K562 (cell line): ENCODE results near the gene WIF1. TPM values are rescaled to one million over a fixed set of nuclear protein-coding genes. Genes with fewer than 3 reads are reported as not detected.

Source experiments
- ATAC-seq: fragments of 200-7000 bp; cut with Tn5 transposase; 3 replicates; pipeline ENCODE4 v1.9.1; 2020; ENCODE audit warnings: moderate library complexity
- BruUV-seq: library from RNA; stranded (reverse); fragments of 400-500 nt; replicated peaks from 2 replicates; lab custom pipeline; 2021; lab: Mats Ljungman, UMichigan
- CTCF ChIA-PET: fragments of 300-600 bp; formaldehyde crosslinking; extraction: SDS; loops from one replicate; lab custom pipeline; 2021; ENCODE audit warnings: low intra/inter-chr PET ratio; lab: Yijun Ruan, JAX
- POLR2A ChIA-PET: fragments of 300-600, 350-650 bp; sonication (Branson Sonifier 250); formaldehyde crosslinking; extraction: SDS; loops from one replicate; lab custom pipeline; 2021; ENCODE audit warnings: antibody characterized with exemption, inconsistent platforms; lab: Yijun Ruan, JAX
- DNase-seq, 4 experiments: peaks; one replicate each; pipeline versions ENCODE4 v3.0.0 to v3.0.0-alpha.2; 2011 to 2018; ENCODE audit warnings: low spot score in 3 of 4, mixed read lengths in 3 of 4; ENCODE audit errors: extremely low read depth in 1 of 4
- FAIRE-seq: peaks from 2 replicates; lab custom pipeline; 2011; peaks lifted over from hg19 to GRCh38; lab: Jason Lieb, UNC
- H2AFZ ChIP-seq: 2 replicates; pipeline ENCODE4 v1.6.0; 2011; ENCODE audit warnings: low read depth, low read length, control low read depth, inconsistent platforms
- H3K27ac ChIP-seq: fragments of 200-600 bp; 3 replicates; pipeline ENCODE4 v1.8.0; 2011; ENCODE audit warnings: low read depth, mild to moderate bottlenecking, control low read depth, inconsistent platforms, low read length, moderate library complexity, mixed read lengths; ENCODE audit errors: extremely low read depth
- H3K27me3 ChIP-seq, 2 experiments: fragments of 300-600 bp in 1 of 2; 2 replicates in 1 of 2; 3 replicates in 1 of 2; pipeline versions ENCODE4 v1.6.0 to v1.8.0; 2011; ENCODE audit warnings: inconsistent platforms in 2 of 2, low read length in 2 of 2, mild to moderate bottlenecking in 1 of 2, mixed read lengths in 1 of 2, moderate library complexity in 1 of 2; ENCODE audit not compliant: control insufficient read depth in 2 of 2, insufficient read depth in 2 of 2
- H3K36me3 ChIP-seq: fragments of 300-600 bp; 3 replicates; pipeline ENCODE4 v1.8.0; 2011; ENCODE audit warnings: mild to moderate bottlenecking, low read length, inconsistent platforms; ENCODE audit not compliant: control insufficient read depth, insufficient read depth
- H3K4me1 ChIP-seq, 2 experiments: fragments of 200-600 bp in 1 of 2; replicated peaks in 1 of 2; 2 replicates in 1 of 2; 3 replicates in 1 of 2; pipeline versions ENCODE4 v1.5.1 to v1.8.0; 2011; ENCODE audit warnings: inconsistent platforms in 2 of 2, low read length in 2 of 2, mild to moderate bottlenecking in 1 of 2, mixed read lengths in 1 of 2, moderate library complexity in 1 of 2; ENCODE audit not compliant: control insufficient read depth in 2 of 2, insufficient read depth in 2 of 2
- H3K4me2 ChIP-seq: 2 replicates; pipeline ENCODE4 v1.6.1; 2011; ENCODE audit warnings: low read length, control low read depth, inconsistent platforms, mixed read lengths; ENCODE audit not compliant: insufficient read depth
- H3K4me3 ChIP-seq: fragments of 200-600 bp; sonication (generic), shearing (Covaris generic); 2 replicates; pipeline ENCODE4 v1.5.1; 2016; ENCODE audit warnings: control low read depth, inconsistent platforms
- H3K79me2 ChIP-seq: fragments of 200-600 bp; 3 replicates; pipeline ENCODE4 v1.8.0; 2011; ENCODE audit warnings: low read length, inconsistent platforms; ENCODE audit not compliant: control insufficient read depth, insufficient read depth
- H3K9ac ChIP-seq, 2 experiments: 2 replicates each; pipeline versions ENCODE4 v1.6.0 to v1.6.1; 2011; ENCODE audit warnings: low read depth in 2 of 2, low read length in 2 of 2, control low read depth in 1 of 2, inconsistent platforms in 1 of 2, mild to moderate bottlenecking in 1 of 2, mixed read lengths in 1 of 2; ENCODE audit not compliant: insufficient read depth in 1 of 2
- H3K9me1 ChIP-seq: one replicate; pipeline ENCODE4 v1.6.0; 2011; ENCODE audit warnings: inconsistent platforms, mild to moderate bottlenecking, low read length, moderate library complexity; ENCODE audit not compliant: control insufficient read depth, insufficient read depth
- H3K9me3 ChIP-seq: replicated peaks from 2 replicates; pipeline ENCODE4 v1.5.1; 2011; ENCODE audit warnings: low read depth, low read length, inconsistent platforms; ENCODE audit not compliant: control insufficient read depth, insufficient read depth
- H4K20me1 ChIP-seq: replicated peaks from 2 replicates; pipeline ENCODE4 v1.6.1; 2011; ENCODE audit warnings: low read length, inconsistent platforms, mixed read lengths; ENCODE audit not compliant: control insufficient read depth, insufficient read depth
- ARID3A ChIP-seq: IDR thresholded peaks from 2 replicates; pipeline ENCODE4 v1.6.1; 2012; ENCODE audit warnings: low read depth, low read length, improper control_type of control experiment, borderline replicate concordance
- CREB3 ChIP-seq: fragments of 450-650 bp; conservative IDR thresholded peaks from 2 replicates; pipeline ENCODE4 v1.6.1; 2016; ENCODE audit warnings: missing genetic modification characterization, low read depth, mild to moderate bottlenecking, missing compliant biosample characterization, moderate library complexity
- EWSR1 ChIP-seq: fragments of 450-650 bp; IDR thresholded peaks from 2 replicates; pipeline ENCODE4 v1.6.1; 2018; ENCODE audit warnings: borderline replicate concordance, mild to moderate bottlenecking, low read depth, moderate library complexity; ENCODE audit not compliant: partially characterized antibody
- FOXM1 ChIP-seq, 2 experiments: fragments of 450-650 bp in 1 of 2; sonication (generic) in 1 of 2; formaldehyde crosslinking in 1 of 2; IDR thresholded peaks; 2 replicates each; pipeline versions ENCODE4 v1.6.1 to v1.9.0; 2017 to 2022; ENCODE audit warnings: low read depth in 2 of 2, mild to moderate bottlenecking in 2 of 2, missing genetic modification reagents in 1 of 2, moderate library complexity in 1 of 2
- GTF3C2 ChIP-seq: IDR thresholded peaks from 3 replicates; pipeline ENCODE4 v1.6.1; 2011; ENCODE audit warnings: borderline replicate concordance, mild to moderate bottlenecking, moderate library complexity; ENCODE audit not compliant: insufficient read length; ENCODE audit errors: extremely low read depth
- KLF1 ChIP-seq: fragments of 450-650 bp; IDR thresholded peaks from 2 replicates; pipeline ENCODE4 v1.6.1; 2016; ENCODE audit warnings: missing genetic modification characterization, missing compliant biosample characterization
- MTF1 ChIP-seq: fragments of 250-450 bp; sonication (Bioruptor Pico); IDR thresholded peaks from 2 replicates; pipeline ENCODE4 v1.9.0; 2021; ENCODE audit warnings: moderate library complexity, mild to moderate bottlenecking, inconsistent platforms, borderline replicate concordance
- NFIX ChIP-seq: fragments of 250-450 bp; sonication (Bioruptor Pico); IDR thresholded peaks from 2 replicates; pipeline ENCODE4 v1.4.0; 2020; ENCODE audit warnings: low read depth, mild to moderate bottlenecking, moderate library complexity
- PURB ChIP-seq: sonication (generic); formaldehyde crosslinking; IDR thresholded peaks from 2 replicates; pipeline ENCODE4 v1.9.0; 2021; ENCODE audit warnings: low read depth, mild to moderate bottlenecking, missing genetic modification reagents
- SNIP1 ChIP-seq: fragments of 450-650 bp; IDR thresholded peaks from 2 replicates; pipeline ENCODE4 v1.7.1; 2017; ENCODE audit warnings: low read depth, mild to moderate bottlenecking
- STAT6 ChIP-seq: sonication (generic); formaldehyde crosslinking; IDR thresholded peaks from 2 replicates; pipeline ENCODE4 v1.8.1; 2023; ENCODE audit warnings: mild to moderate bottlenecking, missing genetic modification reagents
- TAF7 ChIP-seq: fragments of 450-650 bp; IDR thresholded peaks from 2 replicates; pipeline ENCODE4 v1.6.1; 2016; ENCODE audit warnings: missing genetic modification characterization, missing compliant biosample characterization
- TFAM ChIP-seq: fragments of 250-450 bp; sonication (Bioruptor Pico); conservative IDR thresholded peaks from 2 replicates; pipeline ENCODE4 v1.5.0; 2021; ENCODE audit warnings: mild to moderate bottlenecking, moderate library complexity
- ZNF431 ChIP-seq: sonication (generic); formaldehyde crosslinking; IDR thresholded peaks from 2 replicates; pipeline ENCODE4 v1.8.0; 2022; ENCODE audit warnings: mild to moderate bottlenecking, missing genetic modification reagents
- in situ Hi-C: fragments of 300-500 bp; cut with MboI; formaldehyde crosslinking; loops from 4 replicates; pipeline ENCODE4 v1.15.0; 2018; ENCODE audit warnings: inconsistent platforms, mixed read lengths
- intact Hi-C: fragments of 100-400 bp; cut with micrococcal nuclease; formaldehyde crosslinking; loops from 2 replicates; pipeline ENCODE4 v1.14.2; 2022
- polyA plus RNA-seq, 8 experiments: library from polyadenylated mRNA; depleted of rRNA in 4 of 8; stranded (reverse) in 5 of 8; unstranded in 3 of 8; fragments of >200 nt; fragmentation: Nextera tagmentation in 2 of 8; fragmentation: Illumina TruSeq in 1 of 8; extraction: Ambion mirVana in 2 of 8; extraction: Trizol in 1 of 8; gene quantifications; 2 replicates each; pipeline versions ENCODE4 v1.2.1 to v1.2.3, GENCODE V29; 2011 to 2014; ENCODE audit warnings: inconsistent platforms in 1 of 8, missing spikeins in 1 of 8
- total RNA-seq, 7 experiments: library from RNA; depleted of rRNA in 6 of 7; stranded (reverse); fragments of >200 nt in 6 of 7; fragmentation: Illumina TruSeq in 2 of 7; extraction: Trizol in 2 of 7; gene quantifications; 2 replicates each; pipeline versions ENCODE4 v1.2.1 to v1.2.3, GENCODE V29; 2011 to 2021; ENCODE audit warnings: low replicate concordance in 1 of 7

The WIF1 gene
- total and polyA plus RNA-seq, 9 of the 15 experiments (the other 6 are each of a cell fraction or from before 2014, with no cell fraction given), result not detected

GRCh38 chr12:65082406-65082805 lies 38.7 kb downstream of the WIF1 start:
- Histone ChIP-seq H3K4me2 (no peak overlapping the region), H2AFZ (no peak overlapping the region)
- in situ Hi-C loops, result no loop called here
- TF ChIP-seq PURB (CRISPR knock-in tag) (no peak), ZNF431 (CRISPR knock-in tag) (no peak), NFIX (no peak), MTF1 (CRISPR knock-in tag) (no peak), EWSR1 (no peak), STAT6 (no peak), ARID3A (no peak), KLF1 (tag) (no peak), CREB3 (tag) (no peak), TAF7 (tag) (no peak), FOXM1 (IDR thresholded peaks at IDR 0.05; ENCODE audit: low read depth) (no peak), FOXM1 (CRISPR knock-in tag; IDR thresholded peaks at IDR 0.05; ENCODE audit: low read depth) (no peak), SNIP1 (no peak), TFAM (no peak), GTF3C2 (no peak)

More at GRCh38 chr12:65082406-65082805, 38.7 kb downstream of the WIF1 start:
- H3K9me3 ChIP-seq, result no peaks in the 10 kb centered on the region
- intact Hi-C loops, result no loop called here
- ChIA-PET POLR2A (no interaction called here), CTCF (no interaction called here)
- no peaks in the 10 kb centered on the region for H3K9me1 ChIP-seq
- no peak for DNase-seq
- no peak for ATAC-seq
- no peak for FAIRE-seq
- no peaks in the 10 kb centered on the region for H3K79me2 ChIP-seq
- no peaks in the 10 kb centered on the region for H3K4me1 ChIP-seq
- H3K36me3 ChIP-seq, result no peaks in the 10 kb centered on the region
- no peaks in the 10 kb centered on the region for H4K20me1 ChIP-seq
- no peak overlapping the region for H3K9ac ChIP-seq
- no TSS peak for BruUV-seq
- no peaks in the 10 kb centered on the region for H3K27me3 ChIP-seq
- no peak overlapping the region for H3K27ac ChIP-seq
- H3K4me3 ChIP-seq, result no peak overlapping the region
